ENCODE data around the gene CAPN8. TPM values are rescaled to one million over a fixed set of nuclear protein-coding genes. Genes with fewer than 3 reads are reported as not detected.

CAPN8 gene
- total and polyA plus RNA-seq, 4 donors = 0.08 to 0.16 TPM; not detected in 2

GRCh38 chr1:223650465-223650864 is 15.0 kb downstream of the CAPN8 start (continued):
- TF ChIP-seq, protein P1, sequence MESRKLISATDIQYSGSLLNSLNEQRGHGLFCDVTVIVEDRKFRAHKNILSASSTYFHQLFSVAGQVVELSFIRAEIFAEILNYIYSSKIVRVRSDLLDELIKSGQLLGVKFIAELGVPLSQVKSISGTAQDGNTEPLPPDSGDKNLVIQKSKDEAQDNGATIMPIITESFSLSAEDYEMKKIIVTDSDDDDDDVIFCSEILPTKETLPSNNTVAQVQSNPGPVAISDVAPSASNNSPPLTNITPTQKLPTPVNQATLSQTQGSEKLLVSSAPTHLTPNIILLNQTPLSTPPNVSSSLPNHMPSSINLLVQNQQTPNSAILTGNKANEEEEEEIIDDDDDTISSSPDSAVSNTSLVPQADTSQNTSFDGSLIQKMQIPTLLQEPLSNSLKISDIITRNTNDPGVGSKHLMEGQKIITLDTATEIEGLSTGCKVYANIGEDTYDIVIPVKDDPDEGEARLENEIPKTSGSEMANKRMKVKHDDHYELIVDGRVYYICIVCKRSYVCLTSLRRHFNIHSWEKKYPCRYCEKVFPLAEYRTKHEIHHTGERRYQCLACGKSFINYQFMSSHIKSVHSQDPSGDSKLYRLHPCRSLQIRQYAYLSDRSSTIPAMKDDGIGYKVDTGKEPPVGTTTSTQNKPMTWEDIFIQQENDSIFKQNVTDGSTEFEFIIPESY (IDR thresholded peaks at IDR 0.05) = no peak
- TF ChIP-seq JUND (IDR thresholded peaks at IDR 0.05) = no peak
- TF ChIP-seq RAD21 (IDR thresholded peaks at IDR 0.05) = no peak
- no peak for TF ChIP-seq SP1 (IDR thresholded peaks at IDR 0.05)
- TF ChIP-seq GABPA (IDR thresholded peaks at IDR 0.05 in 1 of 2, conservative IDR thresholded peaks at IDR 0.05 in 1 of 2) = no peak
- TF ChIP-seq FOXA1 (IDR thresholded peaks at IDR 0.05) = no peak

GRCh38 chr1:223649222-223649621 is 16.3 kb downstream of the CAPN8 start:
- TF ChIP-seq, protein P2, sequence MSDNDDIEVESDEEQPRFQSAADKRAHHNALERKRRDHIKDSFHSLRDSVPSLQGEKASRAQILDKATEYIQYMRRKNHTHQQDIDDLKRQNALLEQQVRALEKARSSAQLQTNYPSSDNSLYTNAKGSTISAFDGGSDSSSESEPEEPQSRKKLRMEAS (IDR thresholded peaks at IDR 0.05) = no peak
- TF ChIP-seq EGR1 (IDR thresholded peaks at IDR 0.05; ENCODE audit: low read depth in 2 of 2) (no peak), YY1 (IDR thresholded peaks at IDR 0.05) (no peak), HNF4A (conservative IDR thresholded peaks at IDR 0.05) (no peak), JUND (IDR thresholded peaks at IDR 0.05) (no peak), FOXA1 (IDR thresholded peaks at IDR 0.05) (no peak), TAF1 (conservative IDR thresholded peaks at IDR 0.05) (no peak), RAD21 (IDR thresholded peaks at IDR 0.05) (no peak), RXRA (IDR thresholded peaks at IDR 0.05) (no peak), FOXA2 (IDR thresholded peaks at IDR 0.05) (no peak), CTCF (IDR thresholded peaks at IDR 0.05; ENCODE audit: low read depth, low read length, missing input control) (no peak), ATF3 (IDR thresholded peaks at IDR 0.05) (no peak), NR2F2 (IDR thresholded peaks at IDR 0.05) (no peak), GABPA (IDR thresholded peaks at IDR 0.05 in 1 of 2, conservative IDR thresholded peaks at IDR 0.05 in 1 of 2) (no peak), SP1 (IDR thresholded peaks at IDR 0.05) (no peak), HNF4G (IDR thresholded peaks at IDR 0.05) (no peak)
- TF ChIP-seq, protein P3, sequence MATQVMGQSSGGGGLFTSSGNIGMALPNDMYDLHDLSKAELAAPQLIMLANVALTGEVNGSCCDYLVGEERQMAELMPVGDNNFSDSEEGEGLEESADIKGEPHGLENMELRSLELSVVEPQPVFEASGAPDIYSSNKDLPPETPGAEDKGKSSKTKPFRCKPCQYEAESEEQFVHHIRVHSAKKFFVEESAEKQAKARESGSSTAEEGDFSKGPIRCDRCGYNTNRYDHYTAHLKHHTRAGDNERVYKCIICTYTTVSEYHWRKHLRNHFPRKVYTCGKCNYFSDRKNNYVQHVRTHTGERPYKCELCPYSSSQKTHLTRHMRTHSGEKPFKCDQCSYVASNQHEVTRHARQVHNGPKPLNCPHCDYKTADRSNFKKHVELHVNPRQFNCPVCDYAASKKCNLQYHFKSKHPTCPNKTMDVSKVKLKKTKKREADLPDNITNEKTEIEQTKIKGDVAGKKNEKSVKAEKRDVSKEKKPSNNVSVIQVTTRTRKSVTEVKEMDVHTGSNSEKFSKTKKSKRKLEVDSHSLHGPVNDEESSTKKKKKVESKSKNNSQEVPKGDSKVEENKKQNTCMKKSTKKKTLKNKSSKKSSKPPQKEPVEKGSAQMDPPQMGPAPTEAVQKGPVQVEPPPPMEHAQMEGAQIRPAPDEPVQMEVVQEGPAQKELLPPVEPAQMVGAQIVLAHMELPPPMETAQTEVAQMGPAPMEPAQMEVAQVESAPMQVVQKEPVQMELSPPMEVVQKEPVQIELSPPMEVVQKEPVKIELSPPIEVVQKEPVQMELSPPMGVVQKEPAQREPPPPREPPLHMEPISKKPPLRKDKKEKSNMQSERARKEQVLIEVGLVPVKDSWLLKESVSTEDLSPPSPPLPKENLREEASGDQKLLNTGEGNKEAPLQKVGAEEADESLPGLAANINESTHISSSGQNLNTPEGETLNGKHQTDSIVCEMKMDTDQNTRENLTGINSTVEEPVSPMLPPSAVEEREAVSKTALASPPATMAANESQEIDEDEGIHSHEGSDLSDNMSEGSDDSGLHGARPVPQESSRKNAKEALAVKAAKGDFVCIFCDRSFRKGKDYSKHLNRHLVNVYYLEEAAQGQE (IDR thresholded peaks at IDR 0.05) = no peak
- TF ChIP-seq, protein P1 (IDR thresholded peaks at IDR 0.05) = no peak
- Histone ChIP-seq H3K9ac (ENCODE audit: low read depth in 1 of 2, low read length in 2 of 2) (no peak overlapping the region), H3K27ac (ENCODE audit: low read depth in 1 of 2, low read length in 2 of 2) (no peak overlapping the region), H3K27me3 (ENCODE audit: control insufficient read depth in 4 of 4, insufficient read depth in 4 of 4, low read length in 3 of 4) (no peaks in the 10 kb centered on the region), H3K9me3 (ENCODE audit: control insufficient read depth in 4 of 4, low read length in 3 of 4) (no peaks in the 10 kb centered on the region), H3K4me1 (ENCODE audit: control insufficient read depth in 4 of 4, insufficient read depth in 4 of 4, low read length in 3 of 4) (no peaks in the 10 kb centered on the region), H3K36me3 (ENCODE audit: control insufficient read depth in 4 of 4, insufficient read depth in 3 of 4, low read depth in 1 of 4, low read length in 3 of 4) (no peaks in the 10 kb centered on the region), H3K4me3 (ENCODE audit: low read depth in 1 of 3, low read length in 3 of 3) (no peak overlapping the region)
- 0% methylated on average over 1 of the region's 1 CpG for WGBS
- no peak for DNase-seq (ENCODE audit: low spot score)
